Measurements from ENCODE around the gene TTYH3.
"Not testable (repeated sequence)": the region's sequence is repeated elsewhere in the genome, so short reads cannot be mapped to it uniquely, and the experiment has no call there.

The TTYH3 gene

GRCh38 chr7:2691932-2692439 is 60.2 kb downstream of the TTYH3 start:
- peaks cover 8 to 26% of the 10 kb centered on the region in 2 donors for H3K27me3 ChIP-seq (ENCODE audit: control insufficient read depth in 1 of 2, insufficient read depth in 2 of 2, low read length in 2 of 2)
- not testable (repeated sequence) for H3K4me3 ChIP-seq (ENCODE audit: low read depth in 1 of 2, low read length in 2 of 2); H3K36me3 ChIP-seq (ENCODE audit: insufficient read depth, low read length); H3K27ac ChIP-seq (ENCODE audit: low read depth, low read length); H3K4me1 ChIP-seq (ENCODE audit: insufficient read depth, low read length); H3K9ac ChIP-seq (ENCODE audit: low read length); H3K9me3 ChIP-seq (ENCODE audit: low read length)

DNA sequence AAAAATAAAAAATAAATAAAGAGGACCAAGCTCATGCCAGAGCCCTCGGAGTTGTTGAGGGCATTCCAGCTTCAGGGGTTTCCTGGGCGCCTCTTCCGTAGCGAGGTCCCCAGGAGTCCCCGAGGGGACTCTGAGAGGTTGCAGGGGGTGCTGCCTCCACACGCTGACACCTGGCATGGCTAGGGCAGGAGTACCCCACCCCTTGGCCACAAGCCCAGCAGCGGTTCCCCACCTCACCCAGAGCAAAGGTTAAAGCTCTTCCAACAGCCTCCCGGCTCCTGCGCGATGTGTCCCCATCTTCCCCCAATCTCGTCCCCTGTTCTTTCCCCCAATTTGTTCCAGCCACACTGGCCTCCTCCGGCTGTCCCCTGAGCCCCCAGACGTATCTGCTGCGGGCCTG is 60.8 kb downstream of the TTYH3 start:
- peaks cover 4% of the 10 kb centered on the region for H3K4me1 ChIP-seq (ENCODE audit: insufficient read depth, low read length)
- H3K9me3 ChIP-seq (ENCODE audit: low read length): no peaks in the 10 kb centered on the region
- H3K4me3 ChIP-seq (ENCODE audit: low read depth in 1 of 2, low read length in 2 of 2): no peak overlapping the region
- no peak overlapping the region for H3K27ac ChIP-seq (ENCODE audit: low read depth, low read length)
- H3K36me3 ChIP-seq (ENCODE audit: insufficient read depth, low read length): no peaks in the 10 kb centered on the region
- peaks cover 3 to 21% of the 10 kb centered on the region in 2 donors for H3K27me3 ChIP-seq (ENCODE audit: control insufficient read depth in 1 of 2, insufficient read depth in 2 of 2, low read length in 2 of 2)
- H3K9ac ChIP-seq (ENCODE audit: low read length): no peak overlapping the region

GRCh38 chr7:2693420-2694121 is 61.8 kb downstream of the TTYH3 start:
- not testable (repeated sequence) for H3K4me3 ChIP-seq (ENCODE audit: low read depth in 1 of 2, low read length in 2 of 2); H3K4me1 ChIP-seq (ENCODE audit: insufficient read depth, low read length); H3K9ac ChIP-seq (ENCODE audit: low read length); H3K36me3 ChIP-seq (ENCODE audit: insufficient read depth, low read length); H3K9me3 ChIP-seq (ENCODE audit: low read length); H3K27ac ChIP-seq (ENCODE audit: low read depth, low read length)
- peaks cover 0 to 12% of the 10 kb centered on the region in 2 donors for H3K27me3 ChIP-seq (ENCODE audit: control insufficient read depth in 1 of 2, insufficient read depth in 2 of 2, low read length in 2 of 2)

- H3K9me3 ChIP-seq (ENCODE audit: low read length); H3K4me3 ChIP-seq (ENCODE audit: low read depth in 1 of 2, low read length in 2 of 2); H3K27me3 ChIP-seq (ENCODE audit: control insufficient read depth in 1 of 2, insufficient read depth in 2 of 2, low read length in 2 of 2); H3K36me3 ChIP-seq (ENCODE audit: insufficient read depth, low read length); H3K27ac ChIP-seq (ENCODE audit: low read depth, low read length); H3K4me1 ChIP-seq (ENCODE audit: insufficient read depth, low read length); H3K9ac ChIP-seq (ENCODE audit: low read length): not testable (repeated sequence)
Observed at GRCh38 chr7:2694122-2694436, 62.3 kb downstream of the TTYH3 start.

DNA sequence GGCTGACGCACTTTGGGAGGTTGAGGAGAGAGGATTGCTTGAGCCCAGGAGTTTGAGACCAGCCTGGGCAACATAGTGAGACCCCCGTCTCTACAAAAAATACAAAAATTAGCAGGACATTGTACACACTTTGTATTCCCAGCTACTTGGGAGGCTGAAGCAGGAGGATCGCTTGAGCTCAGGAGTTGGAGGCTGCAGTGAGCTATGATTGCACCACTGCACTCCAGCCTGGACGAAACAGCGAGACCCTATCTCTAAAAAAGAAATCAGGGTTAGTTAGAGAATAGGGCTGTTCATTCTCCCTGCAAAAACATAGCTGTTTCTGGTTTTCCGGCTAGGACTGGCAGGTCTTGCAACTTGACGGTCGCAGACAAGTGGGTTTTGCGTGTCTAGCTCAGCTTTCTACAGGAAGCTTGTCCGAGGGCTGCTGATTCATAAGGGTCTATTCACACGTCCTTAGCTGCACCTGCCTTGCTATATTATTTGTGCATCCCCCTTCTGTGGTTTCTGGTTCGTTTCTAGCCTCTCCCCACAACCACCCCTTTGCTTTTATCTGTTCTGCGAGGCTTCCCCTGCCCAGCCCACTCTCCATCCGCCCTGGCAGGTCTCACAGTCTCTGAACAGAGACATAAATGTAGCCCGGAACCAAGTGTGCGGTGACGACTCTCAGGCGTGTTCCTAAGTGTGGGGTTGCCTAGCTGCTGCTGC is 66.9 kb downstream of the TTYH3 start:
- Histone ChIP-seq H3K27me3 (ENCODE audit: control insufficient read depth in 1 of 2, insufficient read depth in 2 of 2, low read length in 2 of 2) (peaks cover 4% of the 10 kb centered on the region in 2 donors), H3K9ac (ENCODE audit: low read length) (no peak overlapping the region), H3K9me3 (ENCODE audit: low read length) (no peaks in the 10 kb centered on the region), H3K4me1 (ENCODE audit: insufficient read depth, low read length) (no peaks in the 10 kb centered on the region), H3K27ac (ENCODE audit: low read depth, low read length) (no peak overlapping the region), H3K4me3 (ENCODE audit: low read depth in 1 of 2, low read length in 2 of 2) (no peak overlapping the region), H3K36me3 (ENCODE audit: insufficient read depth, low read length) (no peaks in the 10 kb centered on the region)

- no peaks in the 10 kb centered on the region for H3K9me3 ChIP-seq (ENCODE audit: low read length)
- H3K36me3 ChIP-seq (ENCODE audit: insufficient read depth, low read length): no peaks in the 10 kb centered on the region
- no peak overlapping the region for H3K9ac ChIP-seq (ENCODE audit: low read length)
- H3K4me3 ChIP-seq (ENCODE audit: low read depth in 1 of 2, low read length in 2 of 2): no peak overlapping the region
- H3K4me1 ChIP-seq (ENCODE audit: insufficient read depth, low read length): no peaks in the 10 kb centered on the region
- no peak overlapping the region for H3K27ac ChIP-seq (ENCODE audit: low read depth, low read length)
- peaks cover 4% of the 10 kb centered on the region in 2 donors for H3K27me3 ChIP-seq (ENCODE audit: control insufficient read depth in 1 of 2, insufficient read depth in 2 of 2, low read length in 2 of 2)
Observed at GRCh38 chr7:2699289-2699620, 67.5 kb downstream of the TTYH3 start.

DNA sequence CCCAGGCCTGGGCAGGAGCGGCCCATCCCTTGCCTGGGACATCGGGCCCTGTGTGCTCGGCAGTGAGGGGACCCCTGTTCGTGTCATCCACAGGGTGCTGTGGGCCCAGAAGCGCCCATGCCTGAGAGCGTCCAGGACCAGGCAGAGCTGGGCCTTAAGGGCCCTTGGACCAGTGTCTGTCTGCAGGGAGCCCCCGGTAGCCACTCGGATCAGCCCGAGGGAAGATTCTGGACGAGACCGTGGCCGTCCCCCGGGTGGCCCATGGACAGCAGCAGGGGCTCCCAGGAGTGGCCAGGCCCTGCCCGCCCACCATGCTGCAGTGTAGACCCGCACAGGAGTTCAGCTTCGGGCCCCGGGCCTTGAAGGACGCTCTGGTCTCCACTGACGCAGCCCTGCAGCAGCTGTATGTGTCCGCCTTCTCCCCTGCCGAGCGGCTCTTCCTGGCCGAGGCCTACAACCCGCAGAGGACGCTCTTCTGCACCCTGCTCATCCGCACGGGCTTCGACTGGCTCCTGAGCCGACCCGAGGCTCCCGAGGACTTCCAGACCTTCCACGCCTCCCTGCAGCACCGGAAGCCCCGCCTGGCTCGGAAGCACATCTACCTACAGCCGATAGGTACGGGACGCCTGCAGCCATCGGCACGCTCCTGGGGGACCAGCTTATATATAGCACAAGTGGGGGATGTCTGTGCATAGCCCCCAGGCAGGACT is 68.5 kb downstream of the TTYH3 start:
- no peak overlapping the region for H3K4me3 ChIP-seq (ENCODE audit: low read depth in 1 of 2, low read length in 2 of 2)
- H3K4me1 ChIP-seq (ENCODE audit: insufficient read depth, low read length): no peaks in the 10 kb centered on the region
- no peak overlapping the region for H3K9ac ChIP-seq (ENCODE audit: low read length)
- H3K36me3 ChIP-seq (ENCODE audit: insufficient read depth, low read length): no peaks in the 10 kb centered on the region
- no peaks in the 10 kb centered on the region for H3K9me3 ChIP-seq (ENCODE audit: low read length)
- H3K27me3 ChIP-seq (ENCODE audit: control insufficient read depth in 1 of 2, insufficient read depth in 2 of 2, low read length in 2 of 2): peaks cover 4% of the 10 kb centered on the region in 2 donors
- H3K27ac ChIP-seq (ENCODE audit: low read depth, low read length): no peak overlapping the region

DNA sequence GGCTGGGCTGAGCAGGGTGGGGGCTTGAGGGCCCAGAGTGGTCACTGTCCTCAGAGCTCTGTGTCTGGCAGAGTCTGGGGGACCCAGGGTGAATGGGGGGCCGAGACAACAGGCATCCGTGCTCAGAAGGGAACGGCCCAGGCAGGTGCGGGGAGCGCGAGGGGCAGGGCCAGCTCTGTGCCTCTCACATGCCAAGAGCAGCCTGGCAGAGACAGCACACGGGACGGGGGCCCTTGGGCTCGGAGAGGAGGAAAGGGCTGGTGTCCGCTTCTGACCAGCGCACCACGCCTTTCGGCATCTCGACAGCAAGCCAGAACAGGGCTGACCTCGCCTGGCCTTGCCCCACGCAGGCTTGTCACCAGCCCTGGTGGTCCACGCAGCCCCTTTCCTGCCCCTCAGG is 69.6 kb downstream of the TTYH3 start:
- H3K36me3 ChIP-seq (ENCODE audit: insufficient read depth, low read length): no peaks in the 10 kb centered on the region
- H3K4me1 ChIP-seq (ENCODE audit: insufficient read depth, low read length): no peaks in the 10 kb centered on the region
- no peak overlapping the region for H3K27ac ChIP-seq (ENCODE audit: low read depth, low read length)
- peaks cover 4% of the 10 kb centered on the region in 2 donors for H3K27me3 ChIP-seq (ENCODE audit: control insufficient read depth in 1 of 2, insufficient read depth in 2 of 2, low read length in 2 of 2)
- no peaks in the 10 kb centered on the region for H3K9me3 ChIP-seq (ENCODE audit: low read length)
- H3K9ac ChIP-seq (ENCODE audit: low read length): no peak overlapping the region
- H3K4me3 ChIP-seq (ENCODE audit: low read depth in 1 of 2, low read length in 2 of 2): no peak overlapping the region

- Histone ChIP-seq H3K27ac (ENCODE audit: low read depth, low read length) (no peak overlapping the region), H3K9me3 (ENCODE audit: low read length) (no peaks in the 10 kb centered on the region)
Observed at GRCh38 chr7:2701832-2702593, 70.2 kb downstream of the TTYH3 start.

DNA sequence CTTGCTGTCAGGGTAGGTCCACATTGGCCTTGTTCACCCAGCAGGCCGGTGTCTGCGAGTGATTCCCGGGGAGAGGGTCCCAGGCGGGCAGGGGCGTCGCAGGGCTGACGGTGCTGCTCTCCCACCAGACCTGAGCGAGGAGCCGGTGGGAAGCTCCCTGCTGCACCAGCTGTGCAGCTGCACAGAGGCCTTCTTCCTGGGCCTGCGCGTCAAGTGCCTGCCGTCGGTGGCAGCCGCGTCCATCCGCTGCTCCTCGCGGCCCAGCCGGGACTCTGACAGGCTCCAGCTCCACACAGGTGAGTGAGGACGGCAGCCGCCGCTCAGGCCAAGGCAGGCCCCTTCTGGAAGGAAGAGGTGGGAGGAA is 70.8 kb downstream of the TTYH3 start:
- Histone ChIP-seq H3K27ac (ENCODE audit: low read depth, low read length) (no peak overlapping the region), H3K36me3 (ENCODE audit: insufficient read depth, low read length) (no peaks in the 10 kb centered on the region), H3K4me1 (ENCODE audit: insufficient read depth, low read length) (no peaks in the 10 kb centered on the region), H3K4me3 (ENCODE audit: low read depth in 1 of 2, low read length in 2 of 2) (no peak overlapping the region), H3K27me3 (ENCODE audit: control insufficient read depth in 1 of 2, insufficient read depth in 2 of 2, low read length in 2 of 2) (peaks cover 4% of the 10 kb centered on the region in 2 donors), H3K9ac (ENCODE audit: low read length) (no peak overlapping the region), H3K9me3 (ENCODE audit: low read length) (no peaks in the 10 kb centered on the region)

More at GRCh38 chr7:2701832-2702593, 70.2 kb downstream of the TTYH3 start:
- Histone ChIP-seq H3K4me3 (ENCODE audit: low read depth in 1 of 2, low read length in 2 of 2) (no peak overlapping the region), H3K4me1 (ENCODE audit: insufficient read depth, low read length) (no peaks in the 10 kb centered on the region), H3K36me3 (ENCODE audit: insufficient read depth, low read length) (no peaks in the 10 kb centered on the region), H3K27me3 (ENCODE audit: control insufficient read depth in 1 of 2, insufficient read depth in 2 of 2, low read length in 2 of 2) (peaks cover 4% of the 10 kb centered on the region in 2 donors), H3K9ac (ENCODE audit: low read length) (no peak overlapping the region)

- Histone ChIP-seq H3K9ac (ENCODE audit: low read length) (no peak overlapping the region), H3K27ac (ENCODE audit: low read depth, low read length) (no peak overlapping the region), H3K27me3 (ENCODE audit: control insufficient read depth in 1 of 2, insufficient read depth in 2 of 2, low read length in 2 of 2) (no peaks in the 10 kb centered on the region)
Observed at GRCh38 chr7:2705371-2706096, 73.7 kb downstream of the TTYH3 start.

More at GRCh38 chr7:2705371-2706096, 73.7 kb downstream of the TTYH3 start:
- Histone ChIP-seq H3K4me3 (ENCODE audit: low read depth in 1 of 2, low read length in 2 of 2) (no peak overlapping the region), H3K9me3 (ENCODE audit: low read length) (no peaks in the 10 kb centered on the region), H3K36me3 (ENCODE audit: insufficient read depth, low read length) (no peaks in the 10 kb centered on the region), H3K4me1 (ENCODE audit: insufficient read depth, low read length) (peaks cover 7% of the 10 kb centered on the region)

All from muscle layer of colon (tissue), 2 donors.